ENCODE data around the gene GLRX3.

The GLRX3 gene

DNA sequence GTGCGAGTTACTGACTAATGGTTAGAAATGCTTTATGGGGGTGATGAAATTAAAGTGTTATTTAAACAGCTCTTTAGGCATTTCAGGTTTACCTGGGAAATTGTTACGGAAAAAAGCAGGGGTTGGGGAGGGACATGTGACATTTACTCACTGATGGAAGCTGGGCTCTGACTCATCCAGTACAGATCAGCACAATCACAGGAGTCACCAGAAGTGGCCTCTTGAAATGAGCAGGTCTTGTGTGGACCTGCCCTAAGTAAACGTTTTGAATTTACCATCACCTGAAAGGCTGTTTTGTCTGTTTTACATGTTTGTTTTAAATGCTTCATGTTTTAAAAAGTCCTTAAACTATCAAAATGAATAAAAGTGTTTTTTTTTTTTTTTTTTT lies 2.3 kb downstream of the GLRX3 start:
- peaks cover 20% of the 10 kb centered on the region; the same call in 1 of the 2 replicates for H3K36me3 ChIP-seq (ENCODE audit: insufficient read depth, low read length)
- no peak overlapping the region for H3K9ac ChIP-seq (ENCODE audit: low read length)
- peak overlapping the region; percentile 98; the same call in 1 of the 2 replicates for H3K4me2 ChIP-seq (ENCODE audit: low read length)
- peaks cover 63% of the 10 kb centered on the region for H3K79me2 ChIP-seq (ENCODE audit: insufficient read depth, low read length)
- no peaks in the 10 kb centered on the region for H3K9me3 ChIP-seq (ENCODE audit: low read length)
- no peak overlapping the region for H3K27ac ChIP-seq (ENCODE audit: low read depth, low read length, poor library complexity, severe bottlenecking)
- no peaks in the 10 kb centered on the region for H3K9me2 ChIP-seq (ENCODE audit: low read depth, low read length)
- peak overlapping the region; percentile 96 for H3K4me3 ChIP-seq (ENCODE audit: low read depth, low read length, poor library complexity, severe bottlenecking)
- H3K4me1 ChIP-seq (ENCODE audit: insufficient read depth, low read length, severe bottlenecking), result peaks cover 69% of the 10 kb centered on the region
- TF ChIP-seq EZH2 (IDR thresholded peaks at IDR 0.05; ENCODE audit: borderline replicate concordance, low read length), result no peak
- TF ChIP-seq, protein P1, sequence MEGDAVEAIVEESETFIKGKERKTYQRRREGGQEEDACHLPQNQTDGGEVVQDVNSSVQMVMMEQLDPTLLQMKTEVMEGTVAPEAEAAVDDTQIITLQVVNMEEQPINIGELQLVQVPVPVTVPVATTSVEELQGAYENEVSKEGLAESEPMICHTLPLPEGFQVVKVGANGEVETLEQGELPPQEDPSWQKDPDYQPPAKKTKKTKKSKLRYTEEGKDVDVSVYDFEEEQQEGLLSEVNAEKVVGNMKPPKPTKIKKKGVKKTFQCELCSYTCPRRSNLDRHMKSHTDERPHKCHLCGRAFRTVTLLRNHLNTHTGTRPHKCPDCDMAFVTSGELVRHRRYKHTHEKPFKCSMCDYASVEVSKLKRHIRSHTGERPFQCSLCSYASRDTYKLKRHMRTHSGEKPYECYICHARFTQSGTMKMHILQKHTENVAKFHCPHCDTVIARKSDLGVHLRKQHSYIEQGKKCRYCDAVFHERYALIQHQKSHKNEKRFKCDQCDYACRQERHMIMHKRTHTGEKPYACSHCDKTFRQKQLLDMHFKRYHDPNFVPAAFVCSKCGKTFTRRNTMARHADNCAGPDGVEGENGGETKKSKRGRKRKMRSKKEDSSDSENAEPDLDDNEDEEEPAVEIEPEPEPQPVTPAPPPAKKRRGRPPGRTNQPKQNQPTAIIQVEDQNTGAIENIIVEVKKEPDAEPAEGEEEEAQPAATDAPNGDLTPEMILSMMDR (IDR thresholded peaks at IDR 0.05; ENCODE audit: low read length), result no peak
- no peaks in the 10 kb centered on the region for H4K20me1 ChIP-seq (ENCODE audit: insufficient read depth, low read length)
- H3K27me3 ChIP-seq (ENCODE audit: insufficient read depth, low read length), result no peaks in the 10 kb centered on the region
- no peak overlapping the region for H2AFZ ChIP-seq (ENCODE audit: low read length)
- no peaks in the 10 kb centered on the region for H3F3A ChIP-seq (ENCODE audit: insufficient read depth, low read length)

DNA sequence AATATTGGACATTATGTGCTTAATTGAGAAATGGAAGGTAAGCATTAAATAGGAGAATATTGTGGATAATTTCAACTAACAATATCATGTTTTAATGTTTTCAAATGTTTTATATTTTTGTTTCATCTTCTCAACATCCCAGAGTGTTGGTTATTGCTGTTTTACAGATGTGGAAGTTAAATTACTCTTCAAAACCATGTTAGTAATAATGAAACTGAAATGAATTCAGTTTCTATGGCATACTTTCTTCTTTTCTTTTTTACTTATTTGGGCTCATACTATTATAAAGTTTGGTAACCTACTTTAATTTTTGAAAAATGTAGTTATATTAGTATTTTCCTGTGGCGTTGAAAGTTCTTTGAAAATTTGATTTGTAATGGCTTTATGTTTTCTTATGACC lies 4.2 kb downstream of the GLRX3 start:
- H3K27me3 ChIP-seq (ENCODE audit: insufficient read depth, low read length), result no peaks in the 10 kb centered on the region
- H4K20me1 ChIP-seq (ENCODE audit: insufficient read depth, low read length), result no peaks in the 10 kb centered on the region
- peaks cover 31% of the 10 kb centered on the region; the same call in 1 of the 2 replicates for H3K36me3 ChIP-seq (ENCODE audit: insufficient read depth, low read length)
- H3F3A ChIP-seq (ENCODE audit: insufficient read depth, low read length), result no peaks in the 10 kb centered on the region
- H3K79me2 ChIP-seq (ENCODE audit: insufficient read depth, low read length), result peaks cover 75% of the 10 kb centered on the region
- TF ChIP-seq, protein P1 (IDR thresholded peaks at IDR 0.05; ENCODE audit: low read length), result no peak
- no peak for TF ChIP-seq EZH2 (IDR thresholded peaks at IDR 0.05; ENCODE audit: borderline replicate concordance, low read length)
- H3K4me2 ChIP-seq (ENCODE audit: low read length), result peak overlapping the region; percentile 56
- peak overlapping the region; percentile 82 for H3K27ac ChIP-seq (ENCODE audit: low read depth, low read length, poor library complexity, severe bottlenecking)
- peak overlapping the region; percentile 34 for H3K4me3 ChIP-seq (ENCODE audit: low read depth, low read length, poor library complexity, severe bottlenecking)
- no peaks in the 10 kb centered on the region for H3K9me3 ChIP-seq (ENCODE audit: low read length)
- no peak overlapping the region for H2AFZ ChIP-seq (ENCODE audit: low read length)
- peaks cover 69% of the 10 kb centered on the region for H3K4me1 ChIP-seq (ENCODE audit: insufficient read depth, low read length, severe bottlenecking)
- peak overlapping the region; percentile 18; the same call in 1 of the 2 replicates for H3K9ac ChIP-seq (ENCODE audit: low read length)
- H3K9me2 ChIP-seq (ENCODE audit: low read depth, low read length), result no peaks in the 10 kb centered on the region

DNA sequence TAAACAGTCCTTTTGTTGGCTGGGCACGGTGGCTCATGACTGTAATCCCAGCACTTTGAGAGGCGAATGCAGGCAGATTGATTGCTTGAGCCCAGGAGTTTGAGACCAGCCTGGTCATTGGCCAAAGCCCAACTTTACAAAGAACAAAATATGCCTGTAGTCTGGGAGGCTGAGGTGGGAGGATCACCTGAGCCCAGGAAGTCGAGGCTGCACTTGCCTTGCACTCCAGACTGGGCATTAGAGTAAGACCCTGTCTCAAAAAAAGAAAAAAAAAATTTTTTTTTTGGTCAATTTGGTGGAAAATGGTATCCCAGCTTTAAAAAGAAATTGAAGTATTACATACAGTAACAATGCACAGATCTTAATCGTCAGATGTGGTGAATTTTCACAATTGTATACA lies 4.8 kb downstream of the GLRX3 start:
- peaks cover 68% of the 10 kb centered on the region for H3K4me1 ChIP-seq (ENCODE audit: insufficient read depth, low read length, severe bottlenecking)
- TF ChIP-seq EZH2 (IDR thresholded peaks at IDR 0.05; ENCODE audit: borderline replicate concordance, low read length), result no peak
- TF ChIP-seq, protein P1 (IDR thresholded peaks at IDR 0.05; ENCODE audit: low read length), result no peak
- H3K9me2 ChIP-seq (ENCODE audit: low read depth, low read length), result no peaks in the 10 kb centered on the region
- H4K20me1 ChIP-seq (ENCODE audit: insufficient read depth, low read length), result no peaks in the 10 kb centered on the region
- H3K9ac ChIP-seq (ENCODE audit: low read length), result peak overlapping the region; percentile 18; the same call in 1 of the 2 replicates
- no peaks in the 10 kb centered on the region for H3K9me3 ChIP-seq (ENCODE audit: low read length)
- no peaks in the 10 kb centered on the region for H3K27me3 ChIP-seq (ENCODE audit: insufficient read depth, low read length)
- H3F3A ChIP-seq (ENCODE audit: insufficient read depth, low read length), result no peaks in the 10 kb centered on the region
- H3K4me2 ChIP-seq (ENCODE audit: low read length), result peak overlapping the region; percentile 56
- H3K79me2 ChIP-seq (ENCODE audit: insufficient read depth, low read length), result peaks cover 75% of the 10 kb centered on the region
- H3K36me3 ChIP-seq (ENCODE audit: insufficient read depth, low read length), result peaks cover 35% of the 10 kb centered on the region; the same call in 1 of the 2 replicates
- peak overlapping the region; percentile 34 for H3K4me3 ChIP-seq (ENCODE audit: low read depth, low read length, poor library complexity, severe bottlenecking)
- no peak overlapping the region for H2AFZ ChIP-seq (ENCODE audit: low read length)
- H3K27ac ChIP-seq (ENCODE audit: low read depth, low read length, poor library complexity, severe bottlenecking), result peak overlapping the region; percentile 82

Data from OCI-LY1 (cell line).